K562 (cell line): ENCODE measurements around the gene PRR14. TPM values are rescaled to one million over a fixed set of nuclear protein-coding genes. Genes with fewer than 3 reads are reported as not detected.

ENCODE experiments used
- ATAC-seq: fragments of 200-7000 bp; cut with Tn5 transposase; 3 replicates; pipeline ENCODE4 v1.9.1; 2020; ENCODE audit warnings: moderate library complexity
- BruUV-seq: library from RNA; stranded (reverse); fragments of 400-500 nt; replicated peaks from 2 replicates; lab custom pipeline; 2021; lab: Mats Ljungman, UMichigan
- CTCF ChIA-PET: fragments of 300-600 bp; formaldehyde crosslinking; extraction: SDS; loops from one replicate; lab custom pipeline; 2021; ENCODE audit warnings: low intra/inter-chr PET ratio; lab: Yijun Ruan, JAX
- POLR2A ChIA-PET: fragments of 300-600, 350-650 bp; sonication (Branson Sonifier 250); formaldehyde crosslinking; extraction: SDS; loops from one replicate; lab custom pipeline; 2021; ENCODE audit warnings: antibody characterized with exemption, inconsistent platforms; lab: Yijun Ruan, JAX
- DNase-seq, 4 experiments: peaks; one replicate each; pipeline versions ENCODE4 v3.0.0 to v3.0.0-alpha.2; 2011 to 2018; ENCODE audit warnings: low spot score in 3 of 4, mixed read lengths in 3 of 4; ENCODE audit errors: extremely low read depth in 1 of 4
- FAIRE-seq: peaks from 2 replicates; lab custom pipeline; 2011; peaks lifted over from hg19 to GRCh38; lab: Jason Lieb, UNC
- H2AFZ ChIP-seq: 2 replicates; pipeline ENCODE4 v1.6.0; 2011; ENCODE audit warnings: low read depth, low read length, control low read depth, inconsistent platforms
- H3K27ac ChIP-seq: fragments of 200-600 bp; 3 replicates; pipeline ENCODE4 v1.8.0; 2011; ENCODE audit warnings: low read depth, mild to moderate bottlenecking, control low read depth, inconsistent platforms, low read length, moderate library complexity, mixed read lengths; ENCODE audit errors: extremely low read depth
- H3K27me3 ChIP-seq, 2 experiments: fragments of 300-600 bp in 1 of 2; 2 replicates in 1 of 2; 3 replicates in 1 of 2; pipeline versions ENCODE4 v1.6.0 to v1.8.0; 2011; ENCODE audit warnings: inconsistent platforms in 2 of 2, low read length in 2 of 2, mild to moderate bottlenecking in 1 of 2, mixed read lengths in 1 of 2, moderate library complexity in 1 of 2; ENCODE audit not compliant: control insufficient read depth in 2 of 2, insufficient read depth in 2 of 2
- H3K36me3 ChIP-seq: fragments of 300-600 bp; 3 replicates; pipeline ENCODE4 v1.8.0; 2011; ENCODE audit warnings: mild to moderate bottlenecking, low read length, inconsistent platforms; ENCODE audit not compliant: control insufficient read depth, insufficient read depth
- H3K4me1 ChIP-seq, 2 experiments: fragments of 200-600 bp in 1 of 2; replicated peaks in 1 of 2; 2 replicates in 1 of 2; 3 replicates in 1 of 2; pipeline versions ENCODE4 v1.5.1 to v1.8.0; 2011; ENCODE audit warnings: inconsistent platforms in 2 of 2, low read length in 2 of 2, mild to moderate bottlenecking in 1 of 2, mixed read lengths in 1 of 2, moderate library complexity in 1 of 2; ENCODE audit not compliant: control insufficient read depth in 2 of 2, insufficient read depth in 2 of 2
- H3K4me2 ChIP-seq: 2 replicates; pipeline ENCODE4 v1.6.1; 2011; ENCODE audit warnings: low read length, control low read depth, inconsistent platforms, mixed read lengths; ENCODE audit not compliant: insufficient read depth
- H3K4me3 ChIP-seq: fragments of 200-600 bp; sonication (generic), shearing (Covaris generic); 2 replicates; pipeline ENCODE4 v1.5.1; 2016; ENCODE audit warnings: control low read depth, inconsistent platforms
- H3K79me2 ChIP-seq: fragments of 200-600 bp; 3 replicates; pipeline ENCODE4 v1.8.0; 2011; ENCODE audit warnings: low read length, inconsistent platforms; ENCODE audit not compliant: control insufficient read depth, insufficient read depth
- H3K9ac ChIP-seq, 2 experiments: 2 replicates each; pipeline versions ENCODE4 v1.6.0 to v1.6.1; 2011; ENCODE audit warnings: low read depth in 2 of 2, low read length in 2 of 2, control low read depth in 1 of 2, inconsistent platforms in 1 of 2, mild to moderate bottlenecking in 1 of 2, mixed read lengths in 1 of 2; ENCODE audit not compliant: insufficient read depth in 1 of 2
- H3K9me1 ChIP-seq: one replicate; pipeline ENCODE4 v1.6.0; 2011; ENCODE audit warnings: inconsistent platforms, mild to moderate bottlenecking, low read length, moderate library complexity; ENCODE audit not compliant: control insufficient read depth, insufficient read depth
- H3K9me3 ChIP-seq: replicated peaks from 2 replicates; pipeline ENCODE4 v1.5.1; 2011; ENCODE audit warnings: low read depth, low read length, inconsistent platforms; ENCODE audit not compliant: control insufficient read depth, insufficient read depth
- H4K20me1 ChIP-seq: replicated peaks from 2 replicates; pipeline ENCODE4 v1.6.1; 2011; ENCODE audit warnings: low read length, inconsistent platforms, mixed read lengths; ENCODE audit not compliant: control insufficient read depth, insufficient read depth
- ARID1B ChIP-seq: fragments of 450-650 bp; IDR thresholded peaks from 2 replicates; pipeline ENCODE4 v1.6.1; 2016; ENCODE audit warnings: antibody characterized with exemption, mild to moderate bottlenecking, inconsistent platforms
- CBFA2T3 ChIP-seq: fragments of 450-650 bp; IDR thresholded peaks from 2 replicates; pipeline ENCODE4 v1.6.1; 2017
- CXXC5 ChIP-seq: fragments of 250-450 bp; sonication (Bioruptor Pico); IDR thresholded peaks from 2 replicates; pipeline ENCODE4 v1.8.0; 2022; ENCODE audit warnings: inconsistent platforms, mild to moderate bottlenecking, moderate library complexity
- DPF2 ChIP-seq: fragments of 450-650 bp; IDR thresholded peaks from 2 replicates; pipeline ENCODE4 v1.6.1; 2016
- FOXK2 ChIP-seq, 2 experiments: fragments of 450-650 bp; IDR thresholded peaks in 1 of 2; conservative IDR thresholded peaks in 1 of 2; 2 replicates each; pipeline ENCODE4 v1.6.1; 2016; ENCODE audit warnings: low read depth in 2 of 2, mild to moderate bottlenecking in 1 of 2
- MYBL2 ChIP-seq, 2 experiments: fragments of 450-650 bp in 1 of 2; sonication (generic) in 1 of 2; formaldehyde crosslinking in 1 of 2; IDR thresholded peaks; 2 replicates each; pipeline versions ENCODE4 v1.6.1 to v1.8.1; 2017 to 2022; ENCODE audit warnings: borderline replicate concordance in 1 of 2, inconsistent platforms in 1 of 2, low read depth in 1 of 2, mild to moderate bottlenecking in 1 of 2, missing genetic modification reagents in 1 of 2, moderate library complexity in 1 of 2
- MYC ChIP-seq, 2 experiments: fragments of 250-450 bp in 1 of 2; sonication (Bioruptor Pico) in 1 of 2; IDR thresholded peaks; 2 replicates each; pipeline versions ENCODE4 v1.5.1 to v1.6.1; 2012 to 2021; ENCODE audit warnings: low read depth in 2 of 2, borderline replicate concordance in 1 of 2, improper control_type of control experiment in 1 of 2, low read length in 1 of 2, mild to moderate bottlenecking in 1 of 2, moderate library complexity in 1 of 2
- PHF21A ChIP-seq: fragments of 450-650 bp; IDR thresholded peaks from 2 replicates; pipeline ENCODE4 v1.6.1; 2017; ENCODE audit warnings: low read depth, borderline replicate concordance
- SMARCE1 ChIP-seq: fragments of 450-650 bp; IDR thresholded peaks from 2 replicates; pipeline ENCODE4 v1.7.1; 2016; ENCODE audit warnings: mild to moderate bottlenecking
- SOX6 ChIP-seq: fragments of 450-650 bp; IDR thresholded peaks from 2 replicates; pipeline ENCODE4 v1.6.1; 2014; ENCODE audit warnings: mild to moderate bottlenecking
- TCF7L2 ChIP-seq: fragments of 150-350 bp; IDR thresholded peaks from 2 replicates; pipeline ENCODE4 v1.6.1; 2016; ENCODE audit warnings: low read depth, mild to moderate bottlenecking, low read length, moderate library complexity
- TFAP4 ChIP-seq: sonication (generic); formaldehyde crosslinking; IDR thresholded peaks from 2 replicates; pipeline ENCODE4 v1.8.0; 2022; ENCODE audit warnings: missing genetic modification reagents, mild to moderate bottlenecking, moderate library complexity, borderline replicate concordance
- VEZF1 ChIP-seq: fragments of 200-800 bp; sonication (Bioruptor generic); IDR thresholded peaks from 2 replicates; pipeline ENCODE4 v1.6.1; 2017; ENCODE audit warnings: missing genetic modification characterization, missing compliant biosample characterization
- ZEB2 ChIP-seq: fragments of 450-650 bp; IDR thresholded peaks from 2 replicates; pipeline ENCODE4 v1.6.1; 2016
- ZNF316 ChIP-seq: fragments of 450-650 bp; IDR thresholded peaks from 2 replicates; pipeline ENCODE4 v1.6.1; 2016
- WGBS: fragments of 100-300 bp; shearing (Covaris generic); methylation state at CpG from one replicate; pipeline ENCODE4 v1.1.6; 2016; ENCODE audit warnings: low coverage, mixed read lengths; ENCODE audit not compliant: insufficient coverage; ENCODE audit errors: missing lambda C conversion rate; 5-methylcytosine and 5-hydroxymethylcytosine counted together
- in situ Hi-C: fragments of 300-500 bp; cut with MboI; formaldehyde crosslinking; loops from 4 replicates; pipeline ENCODE4 v1.15.0; 2018; ENCODE audit warnings: inconsistent platforms, mixed read lengths
- intact Hi-C: fragments of 100-400 bp; cut with micrococcal nuclease; formaldehyde crosslinking; loops from 2 replicates; pipeline ENCODE4 v1.14.2; 2022
- polyA plus RNA-seq, 8 experiments: library from polyadenylated mRNA; depleted of rRNA in 4 of 8; stranded (reverse) in 5 of 8; unstranded in 3 of 8; fragments of >200 nt; fragmentation: Nextera tagmentation in 2 of 8; fragmentation: Illumina TruSeq in 1 of 8; extraction: Ambion mirVana in 2 of 8; extraction: Trizol in 1 of 8; gene quantifications; 2 replicates each; pipeline versions ENCODE4 v1.2.1 to v1.2.3, GENCODE V29; 2011 to 2014; ENCODE audit warnings: inconsistent platforms in 1 of 8, missing spikeins in 1 of 8
- total RNA-seq, 7 experiments: library from RNA; depleted of rRNA in 6 of 7; stranded (reverse); fragments of >200 nt in 6 of 7; fragmentation: Illumina TruSeq in 2 of 7; extraction: Trizol in 2 of 7; gene quantifications; 2 replicates each; pipeline versions ENCODE4 v1.2.1 to v1.2.3, GENCODE V29; 2011 to 2021; ENCODE audit warnings: low replicate concordance in 1 of 7

The PRR14 gene
- total and polyA plus RNA-seq, 9 of the 15 experiments (the other 6 are each of a cell fraction or from before 2014, with no cell fraction given), result 2.2 to 63.1 (median 11.5) TPM

GRCh38 chr16:30691907-30692306, 41.1 kb downstream of the PRR14 start:
- ATAC-seq (peak; percentile 54), DNase-seq (peak in 3 of 4 experiments; percentile 15 to 53 (median 37)), FAIRE-seq (no peak)
- 6% methylated on average over 4 of the region's 4 CpGs for WGBS
- H3K27ac ChIP-seq, result 0 out of 3 replicates have a peak overlapping the region, but pooled peaks have one; percentile 0
- peak overlapping the region; percentile 27 for H3K4me2 ChIP-seq
- in situ Hi-C loops (no loop called here), intact Hi-C loops (loop anchor here (10.0 kb wide), 1 partner anchor 157 kb away; the partner anchor contains the start of gene ZNF747)
- no peak overlapping the region for H3K4me3 ChIP-seq
- TF ChIP-seq CBFA2T3 (peak; percentile 45), FOXK2 (conservative IDR thresholded peaks at IDR 0.05 in 1 of 2, IDR thresholded peaks at IDR 0.05 in 1 of 2; ENCODE audit: low read depth in 2 of 2) (no peak), SOX6 (peak; percentile 13; the same call in 1 of the 2 replicates), ZEB2 (no peak), MYC (IDR thresholded peaks at IDR 0.05; ENCODE audit: low read depth, low read length) (no peak), MYC (CRISPR knock-in tag; IDR thresholded peaks at IDR 0.05; ENCODE audit: borderline replicate concordance, low read depth) (no peak), PHF21A (no peak), DPF2 (peak; percentile 67), ARID1B (peak; percentile 51), TFAP4 (CRISPR knock-in tag) (no peak), SMARCE1 (0 out of 2 replicates have a peak, but pooled peaks have one; percentile 40), MYBL2 (IDR thresholded peaks at IDR 0.05; ENCODE audit: low read depth) (no peak), MYBL2 (CRISPR knock-in tag; IDR thresholded peaks at IDR 0.05; ENCODE audit: borderline replicate concordance) (no peak), VEZF1 (peak; percentile 12; the same call in 1 of the 2 replicates), CXXC5 (CRISPR knock-in tag) (peak; percentile 35; the same call in 1 of the 2 replicates), TCF7L2 (no peak), ZNF316 (peak; percentile 47)
- H3K4me1 ChIP-seq, result peaks cover 13 to 23% of the 10 kb centered on the region in 2 experiments
- no TSS peak for BruUV-seq
- no peaks in the 10 kb centered on the region for H3K27me3 ChIP-seq
- H4K20me1 ChIP-seq, result no peaks in the 10 kb centered on the region
- peak overlapping the region in 1 of 2 experiments; percentile 45; a peak in 1 of 4 replicates for H3K9ac ChIP-seq
- no peaks in the 10 kb centered on the region for H3K36me3 ChIP-seq
- H3K9me3 ChIP-seq, result no peaks in the 10 kb centered on the region
- no peaks in the 10 kb centered on the region for H3K79me2 ChIP-seq
- ChIA-PET POLR2A (interaction anchor here (0.8 to 1.5 kb wide), 4 partner anchors 8 to 59 kb away, joined by 3 to 4 read pairs (median 4); no protein-coding TSS in a partner anchor), CTCF (no interaction called here)
- H3K9me1 ChIP-seq, result no peaks in the 10 kb centered on the region
- peak overlapping the region; percentile 66 for H2AFZ ChIP-seq
